ENCODE results near the gene MBTPS2. TPM values are rescaled to one million over a fixed set of nuclear protein-coding genes. Genes with fewer than 3 reads are reported as not detected.

MBTPS2 gene
- total RNA-seq, 4 donors from 2014 or later = 7.5 to 10.8 (median 8.4) TPM

DNA sequence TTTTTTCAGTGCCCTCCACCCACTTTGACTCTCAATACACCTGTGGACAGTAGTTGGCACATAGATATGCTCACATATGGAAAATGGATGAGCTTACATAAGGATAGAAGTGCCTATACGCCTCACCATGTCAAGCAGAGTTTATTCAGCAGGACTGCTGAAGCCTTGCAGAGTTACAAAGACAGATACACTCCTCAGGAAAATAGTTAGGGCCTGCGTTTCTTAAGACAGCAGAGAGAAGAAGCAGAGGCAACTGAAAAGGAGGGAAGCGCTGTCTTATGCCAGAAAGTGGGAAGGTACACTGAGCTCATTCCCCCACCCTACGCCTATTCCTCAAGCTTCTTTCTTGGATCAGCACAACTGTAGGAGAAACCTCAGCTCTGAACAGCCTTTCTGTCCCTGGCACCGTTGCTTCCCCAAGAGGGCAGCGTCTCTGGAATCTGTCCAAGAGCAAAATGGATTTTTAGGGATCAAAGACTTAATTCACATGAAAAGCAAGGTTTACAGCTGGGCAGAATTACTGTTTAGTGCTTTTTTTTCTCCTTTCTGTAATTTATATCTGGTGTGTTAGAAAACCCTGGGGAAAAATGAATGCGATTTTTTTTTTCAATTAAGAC is 37.3 kb upstream of the MBTPS2 start:
- intact Hi-C loops (cut with DNase I) = no loop called here
- Histone ChIP-seq H3K4me3 (no peak overlapping the region), H3K36me3 (no peaks in the 10 kb centered on the region), H3K9me3 (no peaks in the 10 kb centered on the region), H3K27me3 (no peaks in the 10 kb centered on the region), H3K4me1 (peaks cover 0 to 19% (median 12%) of the 10 kb centered on the region in 4 donors), H3K27ac (replicated peaks in 1 of 4) (no peak overlapping the region)
- 71% methylated on average over 7 of the region's 7 CpGs for WGBS
- DNase-seq (ENCODE audit: extremely low spot score) = no peak
- TF ChIP-seq POLR2A (IDR thresholded peaks at IDR 0.05; ENCODE audit: low read depth) (no peak), EP300 (IDR thresholded peaks at IDR 0.05) (no peak), POLR2AphosphoS5 (IDR thresholded peaks at IDR 0.05) (no peak)
- TF ChIP-seq, protein P1, sequence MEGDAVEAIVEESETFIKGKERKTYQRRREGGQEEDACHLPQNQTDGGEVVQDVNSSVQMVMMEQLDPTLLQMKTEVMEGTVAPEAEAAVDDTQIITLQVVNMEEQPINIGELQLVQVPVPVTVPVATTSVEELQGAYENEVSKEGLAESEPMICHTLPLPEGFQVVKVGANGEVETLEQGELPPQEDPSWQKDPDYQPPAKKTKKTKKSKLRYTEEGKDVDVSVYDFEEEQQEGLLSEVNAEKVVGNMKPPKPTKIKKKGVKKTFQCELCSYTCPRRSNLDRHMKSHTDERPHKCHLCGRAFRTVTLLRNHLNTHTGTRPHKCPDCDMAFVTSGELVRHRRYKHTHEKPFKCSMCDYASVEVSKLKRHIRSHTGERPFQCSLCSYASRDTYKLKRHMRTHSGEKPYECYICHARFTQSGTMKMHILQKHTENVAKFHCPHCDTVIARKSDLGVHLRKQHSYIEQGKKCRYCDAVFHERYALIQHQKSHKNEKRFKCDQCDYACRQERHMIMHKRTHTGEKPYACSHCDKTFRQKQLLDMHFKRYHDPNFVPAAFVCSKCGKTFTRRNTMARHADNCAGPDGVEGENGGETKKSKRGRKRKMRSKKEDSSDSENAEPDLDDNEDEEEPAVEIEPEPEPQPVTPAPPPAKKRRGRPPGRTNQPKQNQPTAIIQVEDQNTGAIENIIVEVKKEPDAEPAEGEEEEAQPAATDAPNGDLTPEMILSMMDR (IDR thresholded peaks at IDR 0.05) = no peak

DNA sequence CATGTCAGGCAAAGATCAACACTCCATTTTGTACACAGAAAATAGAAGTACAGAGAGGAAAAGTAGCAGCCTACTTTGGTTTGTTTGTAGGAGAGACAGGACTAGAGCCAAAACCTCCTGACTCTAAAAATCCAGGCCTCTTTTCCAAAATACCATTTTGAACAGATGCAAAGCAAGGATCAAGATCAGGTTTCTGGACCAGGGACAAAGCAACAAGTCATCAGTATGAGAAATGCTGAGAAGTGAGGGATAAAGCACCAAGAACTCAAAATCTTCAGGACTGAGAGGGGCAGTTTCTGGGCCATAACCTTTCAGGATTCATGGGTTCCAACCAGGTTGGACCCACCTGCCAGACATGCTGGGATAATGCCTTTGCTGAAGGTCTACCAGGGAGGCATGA is 36.6 kb upstream of the MBTPS2 start:
- H3K27me3 ChIP-seq = no peaks in the 10 kb centered on the region
- no peak overlapping the region for H3K27ac ChIP-seq (replicated peaks in 1 of 4)
- peaks cover 0 to 19% (median 12%) of the 10 kb centered on the region in 4 donors for H3K4me1 ChIP-seq
- no peak overlapping the region for H3K4me3 ChIP-seq
- DNase-seq (ENCODE audit: extremely low spot score) = no peak
- TF ChIP-seq POLR2A (IDR thresholded peaks at IDR 0.05; ENCODE audit: low read depth) = no peak
- intact Hi-C loops (cut with DNase I) = no loop called here
- H3K36me3 ChIP-seq = no peaks in the 10 kb centered on the region
- H3K9me3 ChIP-seq = no peaks in the 10 kb centered on the region

DNA sequence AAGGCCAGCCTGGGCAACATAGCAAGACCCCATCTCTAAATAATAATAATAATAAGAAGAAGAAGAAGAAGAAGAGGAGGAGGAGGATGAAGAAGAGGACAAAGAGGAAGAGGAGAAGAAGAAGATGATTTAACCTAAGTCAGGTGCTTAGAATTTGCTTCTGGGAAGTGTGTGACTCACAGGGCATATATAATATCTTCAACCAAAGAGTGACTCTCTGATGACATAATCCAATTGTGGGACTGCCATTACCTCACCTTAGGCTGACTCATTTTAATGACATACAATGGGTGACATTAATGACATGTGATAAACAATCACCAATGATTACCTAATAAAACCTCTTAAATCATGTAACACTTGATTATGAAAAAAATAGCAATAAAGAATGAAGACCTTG is 32.7 kb upstream of the MBTPS2 start:
- no peak overlapping the region for H3K27ac ChIP-seq (replicated peaks in 1 of 4)
- peaks cover 0 to 5% (median 0%) of the 10 kb centered on the region in 4 donors for H3K4me1 ChIP-seq
- intact Hi-C loops (cut with DNase I) = no loop called here
- H3K36me3 ChIP-seq = no peaks in the 10 kb centered on the region
- peaks cover 0 to 5% (median 0%) of the 10 kb centered on the region in 4 donors for H3K9me3 ChIP-seq
- H3K4me3 ChIP-seq = no peak overlapping the region
- H3K27me3 ChIP-seq = no peaks in the 10 kb centered on the region
- TF ChIP-seq POLR2AphosphoS5 (IDR thresholded peaks at IDR 0.05) = no peak
- no peak for TF ChIP-seq POLR2A (IDR thresholded peaks at IDR 0.05; ENCODE audit: low read depth)
- no peak for TF ChIP-seq EP300 (IDR thresholded peaks at IDR 0.05)
- TF ChIP-seq, protein P1 (IDR thresholded peaks at IDR 0.05) = no peak
- no peak for DNase-seq (ENCODE audit: extremely low spot score)

DNA sequence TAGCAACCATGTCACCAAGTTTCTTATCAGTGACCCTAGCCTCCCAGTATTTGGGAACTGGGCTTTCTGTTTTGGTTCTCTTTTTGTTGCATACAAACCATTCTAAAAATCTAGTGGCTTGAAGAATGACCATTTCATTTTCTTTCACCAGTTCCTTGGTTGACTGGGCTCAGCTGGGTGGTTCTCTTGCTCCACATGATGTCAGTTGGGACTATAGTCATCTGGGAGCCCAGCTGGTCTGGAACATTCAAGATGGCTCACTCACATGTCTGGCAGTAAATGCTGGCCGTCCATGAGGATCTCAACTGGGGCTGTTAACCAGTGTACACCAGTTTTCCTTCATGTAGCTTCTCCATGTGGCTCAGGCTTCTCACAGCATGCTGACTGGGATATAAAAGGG is 27.6 kb upstream of the MBTPS2 start:
- intact Hi-C loops (cut with DNase I) = no loop called here
- H3K9me3 ChIP-seq = peaks cover 0 to 10% (median 0%) of the 10 kb centered on the region in 4 donors
- no peaks in the 10 kb centered on the region for H3K27me3 ChIP-seq
- H3K27ac ChIP-seq (replicated peaks in 1 of 4) = no peak overlapping the region
- TF ChIP-seq, protein P1 (IDR thresholded peaks at IDR 0.05) = no peak
- TF ChIP-seq EP300 (IDR thresholded peaks at IDR 0.05) (no peak), POLR2AphosphoS5 (IDR thresholded peaks at IDR 0.05) (no peak), POLR2A (IDR thresholded peaks at IDR 0.05; ENCODE audit: low read depth) (no peak)
- WGBS = 67% methylated on average over 1 of the region's 1 CpG
- DNase-seq (ENCODE audit: extremely low spot score) = no peak
- no peaks in the 10 kb centered on the region for H3K4me1 ChIP-seq
- H3K4me3 ChIP-seq = no peak overlapping the region
- H3K36me3 ChIP-seq = no peaks in the 10 kb centered on the region

DNA sequence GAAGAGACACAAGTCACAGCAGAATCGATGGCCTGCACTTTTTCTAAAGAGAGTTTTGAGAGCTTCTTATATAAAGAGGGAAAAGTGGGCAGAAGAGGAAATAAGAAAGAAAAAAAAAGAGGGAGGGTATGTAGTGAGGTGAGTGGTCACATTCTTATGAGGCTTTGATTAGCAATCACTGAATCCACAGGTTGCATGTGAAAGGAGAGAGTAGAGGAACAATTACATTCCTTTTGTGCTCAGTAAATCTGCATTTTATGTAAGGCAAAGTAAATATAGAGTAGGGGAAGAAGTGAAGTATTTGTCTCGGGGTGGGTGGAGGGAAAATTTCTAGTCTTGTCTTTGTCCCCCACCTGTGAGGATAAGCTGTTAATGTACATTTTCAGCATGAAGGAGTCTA is 26.8 kb upstream of the MBTPS2 start:
- 71% methylated on average over 2 of the region's 2 CpGs for WGBS
- no peak overlapping the region for H3K27ac ChIP-seq (replicated peaks in 1 of 4)
- no peaks in the 10 kb centered on the region for H3K4me1 ChIP-seq
- peaks cover 0 to 10% (median 0%) of the 10 kb centered on the region in 4 donors for H3K9me3 ChIP-seq
- H3K27me3 ChIP-seq = no peaks in the 10 kb centered on the region
- no peaks in the 10 kb centered on the region for H3K36me3 ChIP-seq
- intact Hi-C loops (cut with DNase I) = no loop called here
- no peak for DNase-seq (ENCODE audit: extremely low spot score)
- TF ChIP-seq, protein P1 (IDR thresholded peaks at IDR 0.05) = no peak
- TF ChIP-seq EP300 (IDR thresholded peaks at IDR 0.05) (no peak), POLR2A (IDR thresholded peaks at IDR 0.05; ENCODE audit: low read depth) (no peak), POLR2AphosphoS5 (IDR thresholded peaks at IDR 0.05) (no peak)
- H3K4me3 ChIP-seq = no peak overlapping the region
